Stomach smooth muscle (tissue), 2 donors: Measurements from ENCODE around the gene THOC3.
"Not testable (repeated sequence)": the region's sequence is repeated elsewhere in the genome, so short reads cannot be mapped to it uniquely, and the experiment has no call there.

Experiments
- H3K27ac ChIP-seq: one replicate; pipeline ENCODE4 v1.7.0; 2013; ENCODE audit warnings: mild to moderate bottlenecking, low read length, inconsistent platforms
- H3K27me3 ChIP-seq, 2 donors: one replicate each; pipeline ENCODE4 v1.7.0; 2013; ENCODE audit warnings: low read length in 2 of 2; ENCODE audit not compliant: insufficient read depth in 2 of 2, control insufficient read depth in 1 of 2
- H3K36me3 ChIP-seq, 2 donors: one replicate each; pipeline ENCODE4 v1.7.0; 2013; ENCODE audit warnings: low read length in 2 of 2; ENCODE audit not compliant: control insufficient read depth in 2 of 2, insufficient read depth in 2 of 2
- H3K4me1 ChIP-seq: one replicate; pipeline ENCODE4 v1.7.0; 2013; ENCODE audit warnings: low read length; ENCODE audit not compliant: control insufficient read depth, insufficient read depth
- H3K4me3 ChIP-seq, 2 donors: one replicate each; pipeline ENCODE4 v1.7.0; 2013; ENCODE audit warnings: low read length in 2 of 2
- H3K9ac ChIP-seq, 2 donors: one replicate each; pipeline ENCODE4 v1.7.0; 2013; ENCODE audit warnings: low read length in 2 of 2, mild to moderate bottlenecking in 1 of 2
- H3K9me3 ChIP-seq, 2 donors: one replicate each; pipeline ENCODE4 v1.7.0; 2013; ENCODE audit warnings: low read length in 2 of 2; ENCODE audit not compliant: control insufficient read depth in 2 of 2
- donor health status: healthy.
- donor health status: Pancreatic carcinoma.

The THOC3 gene, protein sequence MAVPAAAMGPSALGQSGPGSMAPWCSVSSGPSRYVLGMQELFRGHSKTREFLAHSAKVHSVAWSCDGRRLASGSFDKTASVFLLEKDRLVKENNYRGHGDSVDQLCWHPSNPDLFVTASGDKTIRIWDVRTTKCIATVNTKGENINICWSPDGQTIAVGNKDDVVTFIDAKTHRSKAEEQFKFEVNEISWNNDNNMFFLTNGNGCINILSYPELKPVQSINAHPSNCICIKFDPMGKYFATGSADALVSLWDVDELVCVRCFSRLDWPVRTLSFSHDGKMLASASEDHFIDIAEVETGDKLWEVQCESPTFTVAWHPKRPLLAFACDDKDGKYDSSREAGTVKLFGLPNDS

DNA sequence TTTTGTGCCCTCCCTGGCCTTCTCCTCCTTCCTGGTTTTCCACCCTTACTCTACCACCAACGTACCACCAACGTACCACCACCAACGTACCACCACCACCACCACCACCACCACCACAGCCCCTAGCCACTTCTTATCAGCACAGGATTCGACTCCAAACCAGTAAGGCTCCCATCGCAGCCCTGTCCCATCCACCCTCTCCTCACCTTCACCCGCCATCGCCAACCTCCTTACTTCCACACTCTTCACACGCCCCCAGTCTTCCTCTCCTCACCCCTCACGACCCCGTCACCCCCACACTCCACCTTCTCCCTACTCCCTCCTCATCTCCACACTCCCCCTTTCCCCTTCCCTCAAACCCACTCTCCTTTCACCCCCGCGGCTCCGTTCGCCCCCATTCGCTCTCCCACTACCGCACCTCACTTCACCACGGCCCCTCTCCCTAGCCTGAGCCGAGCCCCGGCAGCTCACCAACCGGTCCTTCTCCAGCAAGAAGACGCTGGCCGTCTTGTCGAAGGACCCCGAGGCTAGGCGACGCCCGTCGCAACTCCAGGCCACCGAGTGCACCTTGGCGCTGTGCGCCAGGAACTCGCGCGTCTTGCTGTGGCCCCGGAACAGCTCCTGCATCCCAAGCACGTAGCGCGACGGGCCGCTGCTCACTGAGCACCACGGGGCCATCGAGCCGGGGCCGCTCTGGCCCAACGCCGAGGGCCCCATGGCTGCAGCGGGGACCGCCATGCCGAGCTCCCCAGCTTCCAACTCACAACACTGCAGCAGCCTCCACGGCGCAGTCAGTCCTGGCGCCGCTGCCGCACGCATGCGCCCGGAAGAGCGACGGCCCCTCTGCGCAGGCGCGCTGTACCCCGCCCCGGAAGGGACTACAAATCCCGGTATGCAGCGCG, at the start of gene THOC3:
Gene THOC3 (minus strand): TSS at position 845 of the 902 bp plus-strand sequence. CDS start 107 bp downstream, at position 738.
- not testable (repeated sequence) for H3K27ac ChIP-seq

DNA sequence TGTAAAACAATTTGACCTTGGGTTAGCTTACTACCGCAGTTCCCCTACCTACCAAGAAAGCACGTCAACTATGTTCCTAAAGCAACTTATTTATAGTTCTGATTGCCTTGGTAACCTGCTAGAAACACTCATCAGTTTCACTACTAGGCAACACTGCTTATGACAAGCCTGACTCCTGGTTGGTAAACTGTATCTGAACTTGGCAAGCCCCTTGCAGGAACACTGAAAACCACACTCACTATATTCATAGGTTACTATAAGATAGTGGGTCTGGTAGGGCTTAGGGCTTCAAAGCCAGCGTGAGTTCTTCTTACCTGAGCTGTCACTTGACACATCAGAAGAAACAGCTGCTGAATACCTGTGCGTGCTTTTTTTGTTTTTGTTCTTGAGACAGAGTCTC, 49.2 kb upstream of the THOC3 start:
- not testable (repeated sequence) for H3K27ac ChIP-seq, H3K36me3 ChIP-seq, H3K4me1 ChIP-seq, H3K27me3 ChIP-seq, H3K9me3 ChIP-seq, H3K4me3 ChIP-seq, H3K9ac ChIP-seq

More for the DNA sequence above, at the start of gene THOC3:
- Histone ChIP-seq H3K9ac (peak within 1 kb of the TSS in 1 of 2 donors; percentile 15), H3K4me3 (peak within 1 kb of the TSS; percentile 59 to 76)
- not testable (repeated sequence) for H3K9me3 ChIP-seq, H3K4me1 ChIP-seq, H3K27me3 ChIP-seq, H3K36me3 ChIP-seq

DNA sequence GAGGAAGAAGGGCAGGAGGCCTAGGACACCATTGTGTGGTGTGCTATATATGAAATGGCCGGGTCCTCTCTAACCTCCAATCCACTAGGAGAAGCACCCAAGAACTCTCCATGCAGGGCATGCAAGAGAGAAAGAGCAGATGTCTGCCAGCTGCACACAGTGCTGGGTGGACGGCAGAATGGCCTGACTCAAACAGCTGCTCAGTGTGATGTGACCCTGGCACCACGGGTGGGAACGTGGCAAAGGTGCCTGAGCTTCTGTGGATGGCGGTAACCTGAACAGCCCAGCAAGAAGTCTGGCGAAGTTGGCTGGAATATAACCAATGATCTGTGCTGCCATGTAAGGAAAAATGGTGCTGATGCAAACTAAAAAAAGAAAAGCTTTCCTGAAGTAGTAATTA, 46.2 kb upstream of the THOC3 start:
- not testable (repeated sequence) for H3K4me1 ChIP-seq, H3K9ac ChIP-seq, H3K9me3 ChIP-seq, H3K36me3 ChIP-seq, H3K27ac ChIP-seq, H3K4me3 ChIP-seq, H3K27me3 ChIP-seq

DNA sequence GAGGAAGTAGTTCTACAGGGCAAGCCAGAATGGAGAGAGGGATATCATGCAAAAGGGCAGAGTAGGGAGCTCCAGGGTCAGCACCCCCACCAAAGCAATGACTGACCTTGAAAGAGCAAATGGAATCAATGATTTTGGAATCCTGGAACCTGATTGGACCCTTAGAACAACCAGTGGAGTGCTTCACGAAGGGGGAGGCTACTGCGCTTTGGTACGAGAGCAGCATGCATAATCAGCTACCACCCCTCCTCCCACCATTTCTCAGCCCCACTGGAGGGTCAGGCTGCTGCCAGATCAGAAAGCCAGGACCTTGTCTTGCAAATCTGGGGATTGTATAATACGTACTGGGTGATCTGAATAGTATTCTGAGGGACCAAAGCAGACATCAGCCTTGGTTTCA, 43.0 kb upstream of the THOC3 start:
- not testable (repeated sequence) for H3K27ac ChIP-seq, H3K4me1 ChIP-seq, H3K27me3 ChIP-seq, H3K9ac ChIP-seq, H3K9me3 ChIP-seq, H3K36me3 ChIP-seq, H3K4me3 ChIP-seq

DNA sequence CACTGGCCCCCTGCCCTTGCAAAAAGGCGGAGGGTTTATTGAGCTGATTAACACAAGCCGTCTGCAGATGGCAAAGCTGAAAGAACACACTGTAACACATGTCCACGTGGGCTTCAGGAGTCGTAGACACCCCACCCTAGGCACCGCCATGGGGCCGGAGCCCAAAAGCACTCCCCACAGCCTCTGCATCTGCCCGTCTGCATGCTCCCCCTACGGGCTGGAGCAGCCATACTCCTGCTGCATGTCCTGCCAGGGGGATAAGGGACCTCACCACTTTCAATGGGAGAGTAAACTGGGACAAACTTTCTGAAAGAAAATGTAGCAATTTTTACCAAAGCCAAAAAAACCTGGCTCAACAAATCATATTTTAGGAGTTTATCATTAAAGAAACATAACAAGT, 42.1 kb upstream of the THOC3 start:
- not testable (repeated sequence) for H3K27ac ChIP-seq, H3K4me1 ChIP-seq, H3K9me3 ChIP-seq, H3K36me3 ChIP-seq, H3K4me3 ChIP-seq, H3K9ac ChIP-seq, H3K27me3 ChIP-seq

DNA sequence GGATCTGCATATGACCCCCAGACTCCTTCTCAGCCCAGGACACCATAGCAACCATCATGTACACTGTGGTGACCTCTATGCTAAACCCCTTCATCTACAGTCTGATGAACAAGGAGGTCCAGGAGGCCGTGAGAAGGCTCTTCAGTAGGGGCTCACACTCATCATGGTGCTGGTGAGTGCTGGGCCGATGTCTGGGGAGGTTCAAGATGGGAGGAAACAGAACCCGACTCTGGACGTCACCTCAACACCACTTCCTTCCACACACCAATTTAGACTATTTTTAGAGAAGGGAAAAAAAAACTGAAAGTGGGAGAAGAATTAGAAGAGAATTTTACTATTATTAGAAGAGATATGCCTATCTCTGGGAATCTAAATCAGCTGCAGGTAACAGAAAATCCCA, 39.1 kb upstream of the THOC3 start:
- not testable (repeated sequence) for H3K27ac ChIP-seq, H3K4me1 ChIP-seq, H3K9me3 ChIP-seq, H3K36me3 ChIP-seq, H3K27me3 ChIP-seq, H3K9ac ChIP-seq, H3K4me3 ChIP-seq

DNA sequence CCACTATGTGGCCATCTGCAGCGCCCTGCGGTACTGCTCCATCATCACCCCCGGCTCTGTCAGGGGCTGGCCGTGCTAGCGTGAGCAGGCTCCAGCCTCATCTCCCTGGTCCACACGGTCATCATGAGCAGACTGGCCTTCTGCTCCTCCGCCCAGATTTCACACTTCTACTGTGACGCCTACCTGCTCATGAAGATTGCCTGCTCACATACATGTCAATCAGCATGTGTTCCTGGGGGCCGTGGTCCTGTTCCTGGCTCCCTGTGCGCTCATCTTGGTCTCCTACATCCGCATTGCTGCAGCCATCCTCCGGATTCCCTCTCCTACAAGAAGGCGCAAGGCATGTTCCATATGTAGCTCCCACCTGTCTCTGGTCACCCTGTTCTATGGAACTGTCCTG, 38.7 kb upstream of the THOC3 start:
- not testable (repeated sequence) for H3K36me3 ChIP-seq, H3K9me3 ChIP-seq, H3K9ac ChIP-seq, H3K4me3 ChIP-seq, H3K27ac ChIP-seq, H3K27me3 ChIP-seq, H3K4me1 ChIP-seq

DNA sequence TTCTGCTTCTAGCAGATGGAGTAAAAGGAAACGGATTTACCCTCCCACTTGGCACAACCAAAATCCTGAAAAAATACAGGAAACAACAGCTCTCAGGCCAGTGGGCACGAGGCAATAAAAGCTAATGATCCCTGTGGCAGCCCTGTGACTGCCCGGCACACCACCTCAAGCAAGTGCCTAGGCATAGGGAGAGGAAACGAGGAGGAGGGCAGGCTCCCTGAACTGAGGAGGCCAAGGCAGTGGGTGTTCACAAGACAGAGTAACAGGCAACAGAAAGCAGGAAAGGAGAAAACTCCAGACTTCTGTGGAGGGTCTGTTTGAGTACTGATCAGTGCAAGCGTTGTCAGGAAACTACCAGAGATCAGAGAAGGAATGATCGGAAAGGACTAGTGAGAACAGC, 29.9 kb upstream of the THOC3 start:
- not testable (repeated sequence) for H3K27me3 ChIP-seq, H3K9me3 ChIP-seq, H3K9ac ChIP-seq, H3K4me1 ChIP-seq, H3K27ac ChIP-seq, H3K4me3 ChIP-seq, H3K36me3 ChIP-seq

DNA sequence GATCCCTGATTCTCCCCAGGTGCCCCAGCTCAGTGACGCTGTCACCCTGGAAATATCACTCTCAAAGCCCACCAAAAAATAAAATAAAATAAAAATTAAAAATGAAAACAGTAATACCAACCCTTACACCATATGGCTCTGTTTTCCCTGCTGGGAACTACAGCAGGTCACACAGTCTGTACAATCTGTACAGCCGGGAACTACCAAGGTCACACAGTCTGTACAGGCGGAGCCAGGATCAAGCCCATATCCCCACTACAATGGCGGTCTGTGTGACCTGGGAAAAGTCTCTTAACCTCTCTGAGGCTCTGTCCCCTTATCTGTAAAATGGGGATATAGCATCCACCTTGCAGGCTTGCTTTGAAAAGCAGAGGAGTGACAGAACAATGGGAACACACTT, 29.4 kb upstream of the THOC3 start:
- not testable (repeated sequence) for H3K4me3 ChIP-seq, H3K9ac ChIP-seq, H3K27me3 ChIP-seq, H3K9me3 ChIP-seq, H3K27ac ChIP-seq, H3K4me1 ChIP-seq, H3K36me3 ChIP-seq

DNA sequence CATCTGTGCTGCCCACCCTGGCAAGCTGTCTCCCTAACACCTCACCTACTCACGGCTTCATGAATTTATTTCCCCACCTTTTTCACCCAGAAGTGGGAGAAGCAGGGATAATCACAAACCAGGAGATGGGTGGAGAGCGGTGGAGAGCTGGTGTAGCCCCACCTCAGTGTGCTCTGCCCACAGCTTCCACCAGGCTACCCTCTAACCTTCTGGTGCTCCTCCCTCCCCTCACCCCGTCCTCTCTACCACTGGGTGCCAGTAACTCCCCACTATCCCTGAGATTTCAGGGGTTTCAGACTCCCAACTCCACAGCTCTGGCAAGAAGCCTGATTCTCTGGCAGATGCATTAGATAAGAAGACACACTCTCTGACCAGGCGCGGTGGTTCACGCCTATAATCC, 28.7 kb upstream of the THOC3 start:
- H3K9me3 ChIP-seq, H3K4me1 ChIP-seq, H3K36me3 ChIP-seq, H3K27ac ChIP-seq, H3K9ac ChIP-seq, H3K4me3 ChIP-seq, H3K27me3 ChIP-seq: not testable (repeated sequence)

DNA sequence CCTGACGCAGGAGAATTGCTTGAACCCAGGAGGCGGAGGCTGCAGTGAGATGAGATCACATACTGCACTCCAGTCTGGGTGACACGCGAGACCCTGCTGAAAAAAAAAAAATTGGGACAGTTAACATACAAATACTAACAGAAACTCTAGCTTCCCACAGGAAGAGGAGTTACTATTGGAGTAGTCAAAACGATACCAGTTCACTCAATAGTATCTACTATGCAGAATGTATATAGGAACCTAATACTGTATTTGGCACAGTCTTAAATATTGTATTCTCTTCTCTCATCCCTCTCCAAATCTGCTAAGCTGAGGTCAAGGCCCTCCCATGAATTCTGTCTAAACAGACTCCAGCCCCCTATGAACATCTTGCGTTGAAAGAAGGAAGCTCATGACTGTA, 27.4 kb upstream of the THOC3 start:
- H3K27me3 ChIP-seq, H3K9ac ChIP-seq, H3K27ac ChIP-seq, H3K36me3 ChIP-seq, H3K9me3 ChIP-seq, H3K4me3 ChIP-seq, H3K4me1 ChIP-seq: not testable (repeated sequence)
